Neuronal stem cell (in vitro differentiated cells): ENCODE measurements around the gene NHEJ1.

ENCODE experiments used
- DNase-seq: peaks from one replicate; pipeline ENCODE4 v3.0.0-alpha.2; 2013; ENCODE audit warnings: low spot score
- H2AFZ ChIP-seq: one replicate; pipeline ENCODE4 v1.6.1; 2013; ENCODE audit warnings: mild to moderate bottlenecking, low read length, inconsistent platforms
- H2AK5ac ChIP-seq: 2 replicates; pipeline ENCODE4 v1.6.1; 2013; ENCODE audit warnings: low read depth, mild to moderate bottlenecking, inconsistent platforms, low read length, moderate library complexity, mixed read lengths
- H2BK120ac ChIP-seq: 2 replicates; pipeline ENCODE4 v1.6.1; 2013; ENCODE audit warnings: low read depth, mild to moderate bottlenecking, inconsistent platforms, low read length, moderate library complexity, mixed read lengths
- H2BK12ac ChIP-seq: one replicate; pipeline ENCODE4 v1.6.1; 2013; ENCODE audit warnings: low read length, inconsistent platforms
- H2BK15ac ChIP-seq: 2 replicates; pipeline ENCODE4 v1.6.1; 2013; ENCODE audit warnings: mild to moderate bottlenecking, low read length, inconsistent platforms, mixed read lengths
- H2BK5ac ChIP-seq: one replicate; pipeline ENCODE4 v1.6.1; 2013; ENCODE audit warnings: inconsistent platforms, mild to moderate bottlenecking, low read length, moderate library complexity
- H3K14ac ChIP-seq: one replicate; pipeline ENCODE4 v1.6.1; 2013; ENCODE audit warnings: low read length, inconsistent platforms
- H3K18ac ChIP-seq: 2 replicates; pipeline ENCODE4 v1.6.1; 2013; ENCODE audit warnings: low read length, inconsistent platforms
- H3K23ac ChIP-seq: 2 replicates; pipeline ENCODE4 v1.6.1; 2013; ENCODE audit warnings: low read depth, mild to moderate bottlenecking, mixed read lengths, low read length, inconsistent platforms; ENCODE audit not compliant: poor library complexity
- H3K27ac ChIP-seq: replicated peaks from 3 replicates; pipeline ENCODE4 v1.5.1; 2013; ENCODE audit warnings: low read length, inconsistent platforms
- H3K27me3 ChIP-seq, 3 experiments: 2 replicates each; pipeline ENCODE4 v1.6.1; 2013; ENCODE audit warnings: low read length in 3 of 3, mild to moderate bottlenecking in 2 of 3, inconsistent platforms in 1 of 3, low read depth in 1 of 3, mixed read lengths in 1 of 3, moderate library complexity in 1 of 3; ENCODE audit not compliant: control insufficient read depth in 3 of 3, insufficient read depth in 3 of 3
- H3K36me3 ChIP-seq, 2 donors: replicated peaks in 1 of 2; 2 replicates each; pipeline ENCODE4 v1.6.1; 2013; ENCODE audit warnings: low read length in 2 of 2; ENCODE audit not compliant: control insufficient read depth in 2 of 2, insufficient read depth in 2 of 2
- H3K4ac ChIP-seq: 2 replicates; pipeline ENCODE4 v1.6.1; 2013; ENCODE audit warnings: inconsistent platforms, mild to moderate bottlenecking, low read length, moderate library complexity
- H3K4me1 ChIP-seq, 2 donors: 1 replicate in 1 of 2; 2 replicates in 1 of 2; pipeline ENCODE4 v1.6.1; 2013; ENCODE audit warnings: low read length in 2 of 2, low read depth in 1 of 2; ENCODE audit not compliant: control insufficient read depth in 2 of 2, insufficient read depth in 1 of 2
- H3K4me2 ChIP-seq: one replicate; pipeline ENCODE4 v1.6.1; 2013; ENCODE audit warnings: mild to moderate bottlenecking, low read length, inconsistent platforms; ENCODE audit not compliant: insufficient read depth, poor library complexity, severe bottlenecking
- H3K4me3 ChIP-seq, 2 donors: 2 replicates each; pipeline ENCODE4 v1.5.1; 2013; ENCODE audit warnings: low read length in 2 of 2, mild to moderate bottlenecking in 2 of 2, inconsistent platforms in 1 of 2, moderate library complexity in 1 of 2
- H3K79me1 ChIP-seq: one replicate; pipeline ENCODE4 v1.6.1; 2013; ENCODE audit warnings: low read depth, mild to moderate bottlenecking, inconsistent platforms, low read length, moderate library complexity
- H3K9ac ChIP-seq: one replicate; pipeline ENCODE4 v1.6.1; 2013; ENCODE audit warnings: mild to moderate bottlenecking, low read depth, low read length, inconsistent platforms; ENCODE audit not compliant: poor library complexity
- H3K9me3 ChIP-seq, 2 donors: replicated peaks in 1 of 2; 2 replicates each; pipeline versions ENCODE3 to v1.6.1; 2013; ENCODE audit warnings: low read length in 2 of 2, mild to moderate bottlenecking in 2 of 2, inconsistent platforms in 1 of 2, low read depth in 1 of 2, mixed read lengths in 1 of 2, moderate library complexity in 1 of 2; ENCODE audit not compliant: control insufficient read depth in 2 of 2, insufficient read depth in 1 of 2
- H4K8ac ChIP-seq: one replicate; pipeline ENCODE4 v1.6.1; 2013; ENCODE audit warnings: low read depth, mild to moderate bottlenecking, inconsistent platforms, low read length, moderate library complexity
- H4K91ac ChIP-seq: one replicate; pipeline ENCODE4 v1.6.1; 2013; ENCODE audit warnings: low read length, low read depth, mild to moderate bottlenecking, inconsistent platforms; ENCODE audit not compliant: poor library complexity
- WGBS, 2 donors: extraction: QIAGEN DNeasy Blood & Tissue Kit; methylation state at CpG; one replicate each; pipeline ENCODE4 v1.1.7; 2013; ENCODE audit warnings: missing lambda C conversion rate in 2 of 2, mixed read lengths in 1 of 2; ENCODE audit not compliant: insufficient read length in 2 of 2, insufficient replicate concordance in 1 of 2; ENCODE audit errors: extremely low coverage in 2 of 2; 5-methylcytosine and 5-hydroxymethylcytosine counted together

NHEJ1 gene

GRCh38 chr2:219128396-219128795 lies 32.2 kb downstream of the NHEJ1 start:
- H3K27me3 ChIP-seq: no peaks in the 10 kb centered on the region
- no peak overlapping the region for H2AK5ac ChIP-seq
- no CpG with 5 or more reads among the region's 7 CpGs for WGBS, 2 donors
- no peak overlapping the region for H3K23ac ChIP-seq
- peaks cover 0 to 1% of the 10 kb centered on the region in 2 donors for H3K36me3 ChIP-seq
- H4K8ac ChIP-seq: no peak overlapping the region
- no peak overlapping the region for H3K4me3 ChIP-seq
- no peak overlapping the region for H2BK5ac ChIP-seq
- no peak overlapping the region for H2BK15ac ChIP-seq
- H2AFZ ChIP-seq: no peak overlapping the region
- no peak for DNase-seq
- H3K27ac ChIP-seq: no peak overlapping the region
- H2BK120ac ChIP-seq: no peak overlapping the region
- no peak overlapping the region for H3K18ac ChIP-seq
- H3K9me3 ChIP-seq: peaks cover 0 to 2% of the 10 kb centered on the region in 2 donors
- no peak overlapping the region for H4K91ac ChIP-seq
- peaks cover 3 to 5% of the 10 kb centered on the region in 2 donors for H3K4me1 ChIP-seq
- H2BK12ac ChIP-seq: no peak overlapping the region
- no peak overlapping the region for H3K4me2 ChIP-seq
- H3K9ac ChIP-seq: no peak overlapping the region
- no peaks in the 10 kb centered on the region for H3K79me1 ChIP-seq
- no peak overlapping the region for H3K14ac ChIP-seq
- no peak overlapping the region for H3K4ac ChIP-seq

- H3K9me3 ChIP-seq: peaks cover 0 to 2% of the 10 kb centered on the region in 2 donors
- H3K4me1 ChIP-seq: peaks cover 5 to 14% of the 10 kb centered on the region in 2 donors
- no peak overlapping the region for H2BK12ac ChIP-seq
- no peak overlapping the region for H3K14ac ChIP-seq
- H3K27me3 ChIP-seq: no peaks in the 10 kb centered on the region
- no peak overlapping the region for H2BK120ac ChIP-seq
- no peak overlapping the region for H2BK15ac ChIP-seq
- no peak overlapping the region for H3K18ac ChIP-seq
- H4K91ac ChIP-seq: no peak overlapping the region
- no peak overlapping the region for H2AK5ac ChIP-seq
- WGBS, 2 donors: no CpG with 5 or more reads among the region's 2 CpGs
- no peak overlapping the region for H4K8ac ChIP-seq
- DNase-seq: no peak
- no peak overlapping the region for H3K23ac ChIP-seq
- peaks cover 0 to 1% of the 10 kb centered on the region in 2 donors for H3K36me3 ChIP-seq
- no peaks in the 10 kb centered on the region for H3K79me1 ChIP-seq
- no peak overlapping the region for H2BK5ac ChIP-seq
- H3K4me3 ChIP-seq: no peak overlapping the region
- no peak overlapping the region for H3K4me2 ChIP-seq
- no peak overlapping the region for H2AFZ ChIP-seq
- H3K4ac ChIP-seq: no peak overlapping the region
- H3K27ac ChIP-seq: no peak overlapping the region
- H3K9ac ChIP-seq: no peak overlapping the region
These were observed 33.5 kb downstream of the NHEJ1 start for GRCh38 chr2:219127037-219127635.

- Histone ChIP-seq H3K14ac (no peak overlapping the region), H4K8ac (no peak overlapping the region), H2AK5ac (no peak overlapping the region), H3K4me3 (no peak overlapping the region), H3K9me3 (peaks cover 0 to 2% of the 10 kb centered on the region in 2 donors), H3K18ac (no peak overlapping the region), H2BK120ac (no peak overlapping the region), H2BK15ac (no peak overlapping the region), H3K79me1 (no peaks in the 10 kb centered on the region), H2AFZ (no peak overlapping the region), H3K4me2 (no peak overlapping the region), H3K4me1 (peaks cover 5 to 14% of the 10 kb centered on the region in 2 donors), H3K36me3 (peaks cover 0 to 1% of the 10 kb centered on the region in 2 donors), H3K4ac (no peak overlapping the region), H2BK12ac (no peak overlapping the region), H3K23ac (no peak overlapping the region), H3K27me3 (no peaks in the 10 kb centered on the region), H4K91ac (no peak overlapping the region), H3K9ac (no peak overlapping the region), H3K27ac (no peak overlapping the region), H2BK5ac (no peak overlapping the region)
- WGBS, 2 donors: no CpG with 5 or more reads among the region's 3 CpGs
- no peak for DNase-seq
These were observed 34.1 kb downstream of the NHEJ1 start for GRCh38 chr2:219126555-219126954.

- H2BK5ac ChIP-seq: no peak overlapping the region
- H3K9me3 ChIP-seq: peaks cover 0 to 2% of the 10 kb centered on the region in 2 donors
- no peak overlapping the region for H3K9ac ChIP-seq
- H2BK120ac ChIP-seq: no peak overlapping the region
- peaks cover 5 to 14% of the 10 kb centered on the region in 2 donors for H3K4me1 ChIP-seq
- no peak overlapping the region for H2BK12ac ChIP-seq
- WGBS, 2 donors: no CpG with 5 or more reads among the region's 1 CpG
- H3K4me3 ChIP-seq: no peak overlapping the region
- H2AK5ac ChIP-seq: no peak overlapping the region
- no peak overlapping the region for H2AFZ ChIP-seq
- peaks cover 0 to 1% of the 10 kb centered on the region in 2 donors for H3K36me3 ChIP-seq
- no peaks in the 10 kb centered on the region for H3K79me1 ChIP-seq
- DNase-seq: no peak
- no peak overlapping the region for H3K14ac ChIP-seq
- H3K4ac ChIP-seq: no peak overlapping the region
- no peak overlapping the region for H4K8ac ChIP-seq
- no peak overlapping the region for H3K27ac ChIP-seq
- no peak overlapping the region for H3K18ac ChIP-seq
- no peak overlapping the region for H2BK15ac ChIP-seq
- H4K91ac ChIP-seq: no peak overlapping the region
- H3K27me3 ChIP-seq: no peaks in the 10 kb centered on the region
- H3K23ac ChIP-seq: no peak overlapping the region
- H3K4me2 ChIP-seq: no peak overlapping the region
These were observed 34.7 kb downstream of the NHEJ1 start for GRCh38 chr2:219125886-219126270.
